ENCODE results near the gene HYLS1.
"Not testable (repeated sequence)": the region's sequence is repeated elsewhere in the genome, so short reads cannot be mapped to it uniquely, and the experiment has no call there.

The HYLS1 gene, protein sequence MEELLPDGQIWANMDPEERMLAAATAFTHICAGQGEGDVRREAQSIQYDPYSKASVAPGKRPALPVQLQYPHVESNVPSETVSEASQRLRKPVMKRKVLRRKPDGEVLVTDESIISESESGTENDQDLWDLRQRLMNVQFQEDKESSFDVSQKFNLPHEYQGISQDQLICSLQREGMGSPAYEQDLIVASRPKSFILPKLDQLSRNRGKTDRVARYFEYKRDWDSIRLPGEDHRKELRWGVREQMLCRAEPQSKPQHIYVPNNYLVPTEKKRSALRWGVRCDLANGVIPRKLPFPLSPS

DNA sequence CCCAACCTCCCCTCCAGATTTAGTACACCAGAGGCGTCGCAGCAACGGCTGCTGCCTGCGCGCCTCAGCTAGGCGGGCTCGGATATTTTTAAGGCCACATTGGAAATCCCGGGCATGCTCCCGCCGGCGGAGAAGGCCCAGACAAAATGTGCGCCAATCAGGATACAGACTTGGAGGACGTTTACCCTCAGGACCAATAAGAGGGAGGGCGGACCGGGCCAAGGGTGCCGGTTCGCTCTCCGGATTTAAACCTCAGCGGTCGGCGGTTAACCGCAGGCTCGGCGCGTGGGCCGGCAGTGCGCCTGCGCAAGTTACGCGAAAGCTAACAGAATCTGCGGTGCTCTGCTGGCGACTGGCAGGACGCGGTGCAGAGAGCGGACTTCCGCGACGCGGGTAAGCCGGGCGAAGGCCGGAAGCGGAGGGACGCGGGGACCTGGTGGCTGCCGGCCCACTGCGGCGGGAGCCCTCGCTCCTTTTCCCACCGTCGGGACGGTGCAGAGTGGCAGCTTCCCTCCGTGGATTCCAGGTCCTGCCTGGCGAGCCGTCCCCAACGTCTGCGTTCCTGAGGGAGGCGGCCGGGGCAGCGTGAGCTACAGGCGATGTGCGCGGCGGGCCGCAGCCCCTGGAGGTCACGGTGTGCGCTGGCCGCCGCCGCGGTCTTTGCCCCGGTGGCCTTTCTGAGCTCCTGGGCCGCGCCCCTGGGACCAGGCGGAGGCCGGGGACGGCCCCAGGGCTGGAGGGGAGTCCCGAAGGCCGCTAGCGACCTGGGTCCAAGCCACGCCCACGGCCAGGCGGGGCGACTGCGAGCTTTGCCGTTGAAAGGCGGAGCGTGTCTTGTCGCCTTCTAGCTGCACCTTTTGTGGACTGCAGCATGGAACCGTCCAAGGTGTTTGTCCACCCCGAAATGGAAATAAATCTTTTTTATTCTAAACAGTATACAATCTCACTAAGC, at the start of gene HYLS1:
Gene HYLS1 (plus strand): TSS at position 296 of the 952 bp plus-strand sequence. CDS start 11,701 bp downstream, outside the sequence.
- DNase-seq, result peak; percentile 66

DNA sequence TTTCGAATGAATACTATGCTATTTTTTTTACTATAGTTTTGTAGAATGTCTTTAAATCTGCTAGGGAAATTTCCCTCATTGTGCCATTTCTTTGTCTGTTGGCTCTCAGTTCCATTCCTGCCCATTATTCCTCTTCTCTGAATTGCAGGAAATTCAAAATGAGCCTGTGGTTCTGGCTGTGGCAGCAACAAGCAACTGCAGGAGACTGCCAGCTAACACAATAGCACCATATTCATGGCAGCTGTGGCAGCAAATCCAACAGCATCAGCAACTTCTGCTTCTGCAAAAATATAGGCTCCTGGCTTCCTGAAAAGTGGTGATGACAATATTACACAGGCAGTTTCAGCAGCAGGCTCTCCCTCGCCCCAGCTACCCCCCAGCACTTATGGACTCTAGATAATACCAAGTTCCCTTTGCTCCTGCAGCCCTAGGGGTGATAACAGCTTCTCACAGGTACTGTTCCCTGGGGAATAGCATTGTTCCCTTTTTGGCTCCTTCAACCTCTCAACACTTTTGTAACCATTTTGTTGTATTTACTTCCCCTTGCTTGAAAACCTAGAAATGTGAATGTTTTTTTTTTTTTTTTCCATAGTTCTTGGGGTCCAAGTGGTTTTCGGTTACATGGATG, 45.0 kb upstream of the HYLS1 start:
- no peak for DNase-seq

DNA sequence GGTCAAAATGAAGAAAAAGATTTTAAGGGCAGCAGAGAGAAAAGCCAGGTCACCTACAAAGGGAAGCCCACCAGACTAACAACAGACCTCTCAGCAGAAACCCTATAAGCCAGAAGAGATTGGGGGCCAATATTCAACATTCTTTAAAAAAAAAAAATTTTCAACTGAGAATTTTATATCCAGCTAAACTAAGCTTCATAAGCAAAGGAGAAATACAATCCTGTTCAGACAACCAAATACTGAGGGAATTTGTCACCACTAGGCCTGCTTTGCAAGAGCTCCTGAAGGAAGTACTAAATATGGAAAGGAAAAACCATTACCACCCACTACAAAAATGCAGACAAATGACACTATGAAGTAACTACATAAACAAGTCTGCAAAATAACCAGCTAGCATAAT, 41.3 kb upstream of the HYLS1 start:
- no peak for DNase-seq

- not testable (repeated sequence) for DNase-seq
These were observed 29.8 kb upstream of the HYLS1 start for GRCh38 chr11:125857670-125858069.

DNA sequence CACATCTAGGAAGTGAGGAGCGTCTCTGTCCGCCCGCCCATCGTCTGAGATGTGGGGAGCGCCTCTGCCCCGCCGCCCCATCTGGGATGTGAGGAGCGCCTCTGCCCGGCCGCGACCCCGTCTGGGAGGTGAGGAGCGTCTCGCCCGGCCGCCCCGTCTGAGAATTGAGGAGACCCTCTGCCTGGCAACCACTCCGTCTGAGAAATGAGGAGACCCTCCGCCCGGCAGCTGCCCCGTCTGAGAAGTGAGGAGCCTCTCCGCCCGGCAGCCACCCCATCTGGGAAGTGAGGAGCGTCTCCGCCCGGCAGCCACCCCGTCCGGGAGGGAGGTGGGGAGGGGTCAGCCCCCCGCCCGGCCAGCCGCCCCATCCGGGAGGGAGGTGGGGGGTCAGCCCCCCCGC, 24.7 kb upstream of the HYLS1 start:
- DNase-seq, result not testable (repeated sequence)

DNA sequence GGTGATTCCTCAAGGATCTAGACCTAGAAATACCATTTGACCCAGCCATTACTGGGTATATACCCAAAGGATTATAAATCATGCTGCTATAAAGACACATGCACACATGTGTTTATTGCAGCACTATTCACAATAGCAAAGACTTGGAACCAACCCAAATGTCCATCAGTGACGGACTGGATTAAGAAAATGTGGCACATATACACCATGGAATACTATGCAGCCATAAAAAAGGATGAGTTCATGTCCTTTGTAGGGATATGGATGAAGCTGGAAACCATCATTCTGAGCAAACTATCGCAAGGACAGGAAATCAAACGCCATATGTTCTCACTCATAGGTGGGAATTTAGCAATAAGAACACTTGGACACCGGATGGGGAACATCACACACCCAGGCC, 22.1 kb upstream of the HYLS1 start:
- not testable (repeated sequence) for DNase-seq

- DNase-seq, result no peak
These were observed 17.9 kb upstream of the HYLS1 start for GRCh38 chr11:125869521-125869920.

DNA sequence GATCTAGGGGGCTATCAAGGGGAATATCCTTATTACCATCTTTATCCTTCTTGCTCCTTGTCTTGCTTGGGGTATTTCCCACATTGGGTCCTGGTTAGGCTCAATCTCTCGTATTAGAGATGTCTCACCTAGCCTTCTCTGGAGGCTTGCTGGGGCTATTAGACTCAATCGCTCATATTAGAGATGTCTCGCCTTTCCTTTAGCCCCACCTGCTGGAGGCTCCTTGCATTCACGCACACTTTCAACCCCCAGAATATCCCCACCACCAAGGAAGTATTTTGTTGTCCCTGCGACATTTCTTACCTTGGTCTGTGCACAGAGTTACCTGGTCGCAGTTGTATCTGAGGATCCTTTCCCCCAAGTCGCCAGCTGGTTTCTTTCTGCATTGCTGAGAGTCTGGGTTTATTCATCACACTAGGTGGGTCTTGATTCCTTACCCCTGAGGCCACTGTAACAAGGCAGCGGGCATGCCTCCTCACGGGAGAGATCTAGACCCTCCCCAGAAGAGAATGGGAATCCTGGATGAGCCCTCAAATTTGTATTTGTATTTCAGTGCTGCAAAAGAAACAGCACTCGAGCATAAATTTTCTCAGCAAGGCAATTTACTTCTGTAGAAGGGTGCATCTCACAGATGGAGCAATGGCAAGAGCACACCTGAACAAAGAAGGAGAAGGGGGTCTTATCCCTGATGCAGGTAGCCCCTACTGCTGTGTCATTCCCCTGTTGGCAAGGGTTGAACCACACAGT, 15.9 kb upstream of the HYLS1 start:
- DNase-seq, result no peak

GRCh38 chr11:125872138-125872491, 15.4 kb upstream of the HYLS1 start:
- DNase-seq, result no peak

GRCh38 chr11:125873881-125874555, 13.4 kb upstream of the HYLS1 start:
- DNase-seq, result no peak

GRCh38 chr11:125874556-125875124, 12.8 kb upstream of the HYLS1 start:
- DNase-seq, result peak; percentile 26

GRCh38 chr11:125881291-125881690, 6.2 kb upstream of the HYLS1 start:
- DNase-seq, result no peak

- no peak for DNase-seq
These were observed 4.1 kb upstream of the HYLS1 start for GRCh38 chr11:125883375-125883774.

GRCh38 chr11:125886997-125887372, 483 bp upstream of the HYLS1 start:
- no peak for DNase-seq

GRCh38 chr11:125890447-125891100, 3.1 kb downstream of the HYLS1 start:
- no peak for DNase-seq

- no peak for DNase-seq
These were observed 4.6 kb downstream of the HYLS1 start for GRCh38 chr11:125892071-125892470.

- no peak for DNase-seq
These were observed 5.5 kb downstream of the HYLS1 start for GRCh38 chr11:125892994-125893393.

DNA sequence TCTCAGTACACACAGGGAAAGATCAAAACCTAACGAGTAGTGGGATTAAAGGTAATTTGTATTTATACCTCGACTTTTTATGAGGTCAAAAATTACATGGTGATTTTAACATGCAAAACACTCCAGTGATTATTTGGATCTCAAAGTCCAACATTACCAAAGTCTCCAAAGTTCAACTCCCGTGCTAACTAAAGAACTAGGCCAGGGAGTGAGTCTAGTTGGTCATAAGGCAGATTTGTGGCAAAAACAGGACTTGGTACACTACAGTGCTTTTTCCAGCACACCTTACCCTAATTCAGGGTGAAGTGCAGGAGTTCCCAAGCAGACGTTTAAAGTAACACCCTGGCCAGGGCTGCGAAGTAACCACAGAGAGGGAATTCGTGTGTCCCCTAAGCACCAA, 14.4 kb downstream of the HYLS1 start:
- DNase-seq, result no peak

- DNase-seq, result no peak
These were observed 14.9 kb downstream of the HYLS1 start for GRCh38 chr11:125902277-125902926.

DNA sequence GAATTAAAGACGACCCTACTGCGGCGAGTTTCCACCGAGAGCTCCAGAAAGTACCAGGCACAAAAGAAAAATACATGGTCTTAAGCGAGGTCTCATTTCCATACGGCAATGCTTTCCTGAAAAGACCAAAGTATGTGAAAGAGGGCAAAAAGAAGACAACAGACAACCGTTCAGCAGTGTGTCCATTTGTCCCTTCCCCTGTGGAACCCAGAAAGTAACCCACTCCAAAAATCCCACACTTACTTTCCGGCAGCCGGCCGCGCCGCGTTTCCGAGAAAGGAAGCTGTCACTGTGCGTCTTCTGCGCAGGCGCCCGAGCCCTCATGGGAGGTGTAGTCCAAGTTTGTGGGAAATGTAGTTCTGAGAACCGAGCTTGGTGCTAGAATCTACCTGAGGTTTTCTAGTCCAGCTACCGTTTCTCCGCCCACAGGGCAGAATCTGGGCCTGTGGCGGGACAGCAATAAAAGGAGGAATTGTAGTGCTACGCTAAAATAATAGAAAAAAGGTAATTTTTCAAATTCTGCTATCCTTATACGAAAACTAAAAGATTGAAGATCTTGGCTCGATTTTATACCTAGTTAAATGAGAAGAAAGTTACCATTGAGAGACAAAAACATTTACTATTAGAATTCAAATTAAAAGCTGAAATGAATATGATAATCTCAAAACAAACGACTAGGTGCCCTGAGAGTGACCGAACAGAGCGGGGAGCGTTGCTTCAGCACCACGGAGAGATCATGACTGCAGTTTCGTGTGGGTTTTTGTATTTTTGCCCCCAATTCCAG, 15.7 kb downstream of the HYLS1 start, which contains the start of gene PUS3:
Gene PUS3 (minus strand): TSS at position 280 of the 784 bp plus-strand sequence. CDS start 6,922 bp downstream, outside the sequence.
- DNase-seq, result peak; percentile 68
